NCI-H187 (cell line): ENCODE data around the gene SEC31A.
"Not testable (repeated sequence)": the region's sequence is repeated elsewhere in the genome, so short reads cannot be mapped to it uniquely, and the experiment has no call there.

Source experiments
- DNase-seq, 2 experiments: peaks; one replicate each; lab custom pipeline; 2025; lab: John Stamatoyannopoulos, UW

The SEC31A gene

DNA sequence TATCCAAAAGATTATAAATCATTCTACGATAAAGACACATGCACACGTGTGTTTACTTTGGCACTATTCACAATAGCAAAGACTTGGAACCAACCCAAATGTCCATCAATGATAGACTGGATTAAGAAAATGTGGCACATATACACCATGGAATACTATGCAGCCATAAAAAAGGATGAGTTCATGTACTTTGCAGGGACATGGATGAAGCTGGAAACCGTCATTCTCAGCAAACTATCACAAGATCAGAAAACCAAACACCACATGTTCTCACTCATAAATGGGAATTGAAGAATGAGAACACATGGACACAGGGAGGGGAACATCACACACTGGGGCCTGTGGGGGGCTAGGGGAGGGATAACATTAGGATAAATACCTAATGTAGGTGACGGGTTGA lies 57.9 kb downstream of the SEC31A start:
- DNase-seq = not testable (repeated sequence)

GRCh38 chr4:82825425-82825824 lies 65.5 kb downstream of the SEC31A start:
- DNase-seq = no peak

DNA sequence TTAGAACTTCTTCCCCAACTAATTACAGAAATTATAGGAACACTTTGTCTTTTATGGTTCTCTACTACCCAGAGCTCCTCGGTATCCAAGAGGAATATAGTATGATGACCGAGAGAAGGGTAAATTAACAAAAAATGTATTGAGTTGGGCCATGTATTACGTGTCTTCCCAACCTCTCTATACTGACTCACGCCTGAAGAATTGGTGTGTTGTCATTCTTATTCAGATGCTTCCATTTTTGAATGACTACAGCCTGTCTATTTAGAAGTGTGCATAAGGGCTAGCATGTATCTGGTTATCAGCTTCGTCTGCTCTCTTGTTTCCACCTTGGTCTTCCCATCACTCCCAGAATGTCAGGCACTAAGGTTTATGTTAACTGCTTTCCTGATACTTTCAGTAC lies 67.9 kb downstream of the SEC31A start:
- no peak for DNase-seq

DNA sequence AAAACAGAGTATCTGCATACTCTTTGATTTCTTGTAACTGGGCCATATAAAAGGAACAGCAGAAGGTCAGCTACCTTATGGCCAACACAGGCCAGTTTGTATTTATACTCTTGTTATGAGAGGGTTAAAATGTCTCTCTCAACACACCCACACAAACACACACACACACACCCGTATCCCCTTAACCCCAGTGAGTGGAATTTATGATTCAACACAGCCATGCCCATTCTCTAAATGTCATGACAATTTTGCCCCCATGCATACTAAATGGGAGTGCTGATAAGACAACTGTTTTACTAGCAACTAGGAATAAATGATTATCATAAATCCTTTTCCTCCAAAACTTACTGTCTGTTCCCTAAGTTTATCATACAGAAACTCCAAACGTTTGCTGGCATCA lies 70.3 kb downstream of the SEC31A start:
- DNase-seq = no peak

DNA sequence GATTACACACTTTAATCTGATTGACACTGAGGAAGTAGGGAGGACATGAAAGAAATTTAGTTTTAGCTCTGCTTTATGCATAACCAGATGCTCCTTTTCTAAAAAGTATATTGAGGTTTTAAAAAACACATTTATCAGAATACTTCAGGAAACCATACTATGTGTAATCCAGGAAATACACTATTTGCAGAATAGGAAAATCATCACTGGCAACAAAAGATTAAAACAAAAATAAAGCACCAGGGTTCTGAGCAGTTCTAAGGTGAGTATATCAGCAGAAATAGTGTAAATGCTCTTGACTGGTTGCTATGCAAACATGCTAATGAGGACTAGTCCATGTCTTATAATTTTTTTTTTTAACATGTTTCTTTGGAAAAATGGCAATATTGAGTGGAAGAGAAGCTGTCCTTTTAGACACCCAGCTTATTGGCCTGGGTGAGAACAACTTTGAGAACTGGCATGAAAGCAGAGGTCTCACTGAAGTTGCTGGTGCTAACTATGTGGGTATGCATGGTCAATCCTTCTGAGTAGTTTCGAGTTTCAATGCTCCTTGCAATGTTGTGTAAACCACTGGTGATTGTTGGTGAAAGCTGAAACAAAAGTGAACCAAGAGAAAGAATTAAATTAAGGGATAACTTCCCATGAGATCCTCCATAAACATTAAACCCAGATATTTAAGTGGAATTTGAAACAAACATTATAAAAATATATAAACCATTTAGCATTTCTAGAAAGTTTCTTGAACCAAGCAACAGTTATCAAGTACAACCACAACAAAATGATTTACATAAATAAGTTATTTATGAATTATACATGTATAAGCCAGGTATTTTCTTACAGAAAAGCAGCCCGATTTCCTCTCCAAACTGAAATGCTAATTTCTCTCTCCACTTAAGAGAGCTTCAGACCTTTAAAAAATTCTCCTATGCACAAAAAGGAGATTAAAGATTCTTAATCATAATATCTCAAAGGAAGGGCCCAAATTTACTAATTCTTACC lies 72.0 kb downstream of the SEC31A start:
- DNase-seq = no peak

GRCh38 chr4:82816874-82817273 lies 74.1 kb downstream of the SEC31A start:
- DNase-seq = not testable (repeated sequence)

DNA sequence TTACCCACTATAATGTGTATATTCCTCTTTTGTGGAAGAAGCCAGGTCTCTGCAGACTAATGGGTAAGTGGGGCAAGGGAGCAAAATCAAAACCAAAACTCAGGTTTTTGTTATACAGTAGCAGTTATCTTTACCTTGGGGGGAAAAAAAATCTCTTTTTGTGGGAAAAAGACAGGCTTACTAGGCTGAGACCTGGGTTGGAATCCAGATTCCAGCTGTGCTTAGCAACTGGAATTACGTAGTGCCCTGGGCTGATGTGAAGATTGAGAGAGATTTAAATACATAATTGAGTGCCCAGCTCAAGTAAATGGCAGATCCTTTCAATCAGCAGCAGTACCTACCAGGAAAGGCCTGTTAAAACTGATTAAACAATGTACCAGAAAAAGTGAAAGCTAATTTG lies 76.9 kb downstream of the SEC31A start:
- DNase-seq = no peak

DNA sequence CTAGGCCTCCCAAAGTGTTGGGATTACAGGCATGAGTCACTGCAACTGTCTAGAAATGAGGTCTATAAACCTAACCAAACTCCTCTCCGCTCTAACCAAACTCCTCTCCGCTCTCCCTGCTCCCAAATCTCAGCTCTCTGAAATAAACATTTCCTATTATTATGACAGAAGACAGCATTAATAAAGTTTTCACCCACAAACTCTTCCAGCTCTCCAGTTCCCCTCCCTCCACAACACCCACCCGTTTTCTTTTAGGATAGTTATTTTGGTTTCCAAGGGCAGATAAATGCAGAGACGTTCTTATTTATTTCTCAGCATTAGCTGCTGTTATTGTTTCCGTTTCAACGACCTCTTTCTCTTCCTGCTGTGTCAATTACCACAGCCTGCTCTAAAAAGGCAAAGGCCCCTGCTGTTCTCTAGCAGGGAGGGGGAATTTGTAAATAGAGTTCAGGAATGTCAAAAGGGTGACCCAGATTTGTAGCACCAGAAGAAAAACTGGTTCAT lies 79.1 kb downstream of the SEC31A start:
- DNase-seq = no peak

DNA sequence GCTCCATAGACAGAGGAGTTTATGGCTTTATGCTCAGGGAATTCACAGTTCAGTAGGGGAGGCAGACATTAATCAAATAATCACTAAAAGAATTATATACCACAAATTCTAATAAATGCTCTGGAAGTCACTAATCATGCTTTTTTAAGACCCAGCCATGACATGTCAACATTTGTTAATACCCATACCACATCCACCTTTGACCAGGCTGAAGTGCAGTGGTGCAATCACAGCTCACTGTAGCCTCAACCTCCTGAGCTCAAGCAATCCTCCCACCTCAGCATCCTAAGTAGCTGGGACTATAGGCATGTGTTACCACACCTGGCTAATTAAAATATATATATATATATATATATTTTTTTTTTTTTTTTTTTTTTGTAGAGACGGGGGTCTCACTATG lies 79.6 kb downstream of the SEC31A start:
- no peak for DNase-seq

GRCh38 chr4:82810176-82810575 lies 80.8 kb downstream of the SEC31A start:
- DNase-seq = no peak

DNA sequence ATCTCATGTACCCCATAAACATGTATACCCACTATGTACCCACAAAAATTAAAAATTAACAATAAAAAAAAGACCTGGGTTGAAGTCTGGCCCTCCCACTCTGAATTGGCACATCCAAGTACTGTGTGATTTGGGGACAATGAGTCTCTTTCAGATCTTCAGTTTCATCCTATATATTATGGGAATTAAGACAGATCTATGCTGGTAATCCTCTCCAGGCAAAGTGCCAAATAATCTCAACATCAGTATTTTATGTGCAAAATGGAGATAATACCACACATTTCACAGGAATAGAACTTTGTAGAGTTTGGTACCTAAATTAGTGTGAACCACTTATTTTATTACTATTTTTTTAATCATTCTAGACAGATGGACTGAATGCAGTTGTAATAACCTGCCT lies 81.3 kb downstream of the SEC31A start:
- no peak for DNase-seq

GRCh38 chr4:82803746-82804145 lies 87.2 kb downstream of the SEC31A start:
- DNase-seq = no peak

DNA sequence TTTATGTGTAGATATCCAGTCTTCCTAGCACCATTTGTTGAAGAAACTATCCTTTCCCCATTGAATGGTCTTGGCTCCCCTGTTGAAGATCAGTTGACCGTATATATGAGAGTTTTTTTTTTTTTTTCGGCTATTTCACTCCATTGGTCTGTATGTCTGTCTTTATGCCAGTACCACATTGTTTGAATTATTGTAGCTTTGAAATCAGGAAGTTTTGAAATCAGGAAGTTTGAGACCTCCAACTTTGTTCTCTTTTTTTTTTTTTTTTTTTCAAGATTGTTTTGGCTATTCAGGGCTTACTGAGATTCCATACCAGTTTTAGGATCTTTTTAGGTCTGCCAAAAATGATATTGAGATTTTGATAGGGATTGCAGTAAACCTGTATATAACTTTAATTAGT lies 88.0 kb downstream of the SEC31A start:
- no peak for DNase-seq

DNA sequence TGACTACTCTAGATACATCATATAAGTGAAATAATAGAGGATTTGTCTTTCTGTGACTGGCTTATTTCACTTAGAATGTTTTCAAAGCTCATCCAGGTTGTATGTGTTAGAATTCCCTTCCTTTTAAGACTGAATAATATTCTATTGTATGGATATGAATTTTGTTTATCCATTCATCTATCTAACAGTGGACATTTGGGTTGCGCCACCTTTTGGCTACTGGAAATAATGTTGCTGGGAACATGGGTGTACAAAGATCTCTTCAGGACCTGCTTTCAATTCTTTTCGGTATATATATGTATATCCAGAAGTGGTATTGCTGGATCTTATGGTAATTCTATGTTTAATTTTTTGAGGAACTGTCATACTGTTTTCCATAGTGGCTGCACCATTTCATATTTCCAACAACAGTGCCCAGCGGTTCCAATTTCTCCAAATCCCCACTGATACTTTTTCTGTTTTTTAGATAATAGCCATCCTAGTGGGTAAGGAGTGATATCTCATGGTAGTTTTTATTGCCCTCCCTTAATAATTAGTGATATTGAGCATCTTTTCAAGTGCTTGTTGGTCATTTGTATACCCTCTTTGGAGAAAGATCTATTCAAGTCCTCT lies 88.9 kb downstream of the SEC31A start:
- DNase-seq = no peak

DNA sequence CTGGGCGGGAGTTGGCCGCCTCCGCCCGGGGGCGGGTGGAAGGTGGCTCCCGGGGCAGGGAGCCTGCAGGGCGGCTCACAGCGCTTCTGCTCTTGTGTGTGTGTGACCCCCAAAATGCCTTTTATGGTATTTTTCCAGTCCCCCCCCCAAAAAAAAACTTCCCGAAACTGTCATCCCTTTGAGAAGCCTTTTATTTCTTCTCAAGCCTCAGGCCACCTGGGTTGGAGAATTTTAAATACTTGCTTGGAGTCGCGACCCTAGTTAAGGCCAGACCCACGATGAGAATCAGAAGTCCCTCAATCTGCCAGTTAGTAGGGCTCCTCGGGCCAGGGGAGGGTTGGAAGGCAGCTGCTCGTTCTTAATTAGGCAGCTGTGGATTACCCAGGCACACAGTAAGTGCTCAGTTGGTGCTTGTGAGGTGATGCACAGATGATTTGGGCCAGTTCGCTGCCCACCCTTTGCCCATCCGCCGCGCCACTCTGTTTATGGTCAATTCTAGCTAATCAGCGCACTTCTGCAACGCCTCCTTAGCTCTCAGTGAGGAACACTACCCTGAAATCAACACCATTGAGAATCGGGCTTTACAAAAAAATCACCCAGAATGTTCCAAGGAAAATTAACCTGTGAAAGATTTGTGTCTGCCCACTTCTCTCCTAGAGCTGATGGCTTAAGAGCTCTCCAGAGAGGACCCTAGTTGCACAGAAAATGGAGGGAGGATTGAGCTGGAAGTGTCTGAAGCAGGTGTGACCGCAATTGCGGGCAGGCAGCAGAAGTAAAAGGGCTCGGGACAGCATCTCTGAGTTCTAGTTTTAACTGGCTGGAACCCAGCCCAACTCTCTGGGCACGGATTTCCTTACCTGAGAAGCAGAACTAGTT lies 91.7 kb downstream of the SEC31A start:
- peak; percentile 38 to 58 for DNase-seq

- DNase-seq = peak; percentile 32 to 52
Measured at GRCh38 chr4:82798168-82799005, 92.6 kb downstream of the SEC31A start, which contains the start of gene SCD5. SCD5 (minus strand) TSS chr4:82798796; CDS start chr4:82798537, 259 bp downstream.

DNA sequence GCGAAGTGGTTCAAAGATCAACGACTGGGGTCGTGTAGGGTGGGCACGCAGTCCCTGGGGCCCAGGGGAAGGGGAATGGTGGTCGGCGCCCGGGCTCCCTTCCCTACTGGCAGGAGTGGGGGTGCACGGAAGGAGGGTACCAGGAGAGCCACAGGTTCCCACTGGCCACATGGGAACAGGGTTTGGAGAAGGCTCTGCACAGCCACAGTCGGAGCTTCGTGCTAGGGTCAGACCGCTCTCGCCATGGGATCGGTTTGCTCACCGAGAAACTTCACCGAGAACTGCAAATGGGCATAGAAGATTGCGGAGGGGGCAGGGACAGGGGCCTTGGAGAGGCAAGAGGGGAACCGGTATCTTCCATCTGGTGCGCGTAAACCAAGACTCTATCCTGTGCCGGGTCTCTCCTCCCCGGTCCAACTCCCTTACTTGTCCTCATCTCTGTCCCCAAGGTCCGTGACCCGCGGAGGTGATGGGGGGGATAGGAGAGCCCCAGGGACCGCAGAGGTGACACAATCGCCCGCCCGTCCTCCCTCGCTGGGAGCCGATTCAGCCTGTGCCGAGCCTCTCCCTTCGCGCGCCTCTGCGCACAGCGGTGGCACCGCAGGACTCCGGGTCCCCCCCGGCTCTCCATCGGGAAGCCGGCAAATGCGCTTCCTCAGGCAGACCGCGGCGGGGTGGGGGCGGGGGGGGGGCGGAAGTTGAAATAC lies 93.4 kb downstream of the SEC31A start:
- no peak for DNase-seq

DNA sequence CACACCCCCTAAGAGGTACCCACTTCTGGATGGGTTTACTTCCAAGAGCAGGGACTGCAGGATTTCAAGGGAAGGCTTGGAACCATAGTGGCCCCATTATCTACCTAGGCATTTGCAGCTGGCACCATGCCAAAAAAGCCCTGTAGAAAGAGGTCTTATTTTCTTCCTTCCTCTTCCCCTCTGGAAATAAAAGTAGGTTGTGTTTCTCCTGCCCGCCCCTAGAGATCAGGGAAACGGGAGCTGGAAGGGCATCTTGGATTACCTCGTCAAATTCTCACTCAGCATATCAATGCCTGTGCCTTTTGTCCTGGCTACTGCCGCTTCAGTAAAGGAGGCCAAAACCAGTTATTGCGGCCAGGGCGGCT lies 93.9 kb downstream of the SEC31A start:
- no peak for DNase-seq

DNA sequence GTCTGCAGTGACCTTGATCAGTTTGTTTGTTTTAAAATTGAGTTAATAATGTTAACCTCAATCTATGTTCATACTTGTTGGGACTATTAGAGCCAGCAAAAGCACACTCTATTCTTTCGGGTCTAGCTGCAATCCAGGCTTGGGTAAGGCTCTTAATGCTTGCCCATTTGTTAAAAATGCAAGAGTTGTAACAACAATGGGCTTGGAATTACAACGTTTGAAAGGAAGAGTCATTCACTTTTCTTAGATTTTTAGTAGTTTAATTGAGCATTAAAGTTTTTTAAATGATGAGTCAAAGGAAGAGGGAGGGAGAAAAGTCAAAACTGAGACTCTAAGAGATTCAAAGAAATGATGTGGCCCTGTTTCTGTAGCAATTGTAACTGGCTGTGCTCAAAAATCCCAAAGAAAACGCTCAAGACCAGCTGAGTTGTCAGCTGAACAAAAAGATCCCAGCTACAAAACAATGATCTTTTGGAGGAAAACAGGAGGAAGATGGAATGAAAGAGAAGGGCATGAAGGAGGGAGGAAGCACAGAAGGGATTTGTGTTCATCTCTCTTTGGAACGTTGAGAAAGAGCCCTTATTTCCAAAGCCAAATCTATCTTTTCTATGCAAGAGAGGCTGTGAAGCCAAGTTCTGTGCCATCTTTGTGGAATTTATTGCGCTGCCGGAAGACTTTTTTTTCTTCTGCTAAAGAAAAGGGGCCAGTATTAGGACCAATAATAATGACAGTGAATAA lies 97.9 kb downstream of the SEC31A start:
- no peak for DNase-seq

DNA sequence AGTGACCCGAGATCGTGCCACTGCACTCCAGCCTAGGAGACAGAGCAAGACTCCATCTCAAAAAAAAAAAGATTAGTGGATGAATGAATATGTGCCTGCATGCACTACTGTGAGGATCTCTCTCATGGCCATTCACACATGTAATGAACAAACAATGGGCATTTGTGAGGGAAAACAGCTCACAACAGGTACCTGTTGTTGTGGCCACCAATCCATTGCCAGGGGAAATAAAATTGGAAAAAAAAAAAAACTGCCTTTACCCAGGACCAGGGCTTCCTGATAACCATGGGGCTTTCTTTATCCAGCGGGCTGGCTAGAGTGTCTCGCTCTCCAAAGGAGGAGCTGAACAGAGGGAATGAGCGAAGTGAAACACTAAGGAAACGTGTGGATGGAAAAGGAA lies 99.8 kb downstream of the SEC31A start:
- no peak for DNase-seq
